GM19043 (cell line): ENCODE measurements around the gene RFESD.

ENCODE experiments used
- ATAC-seq: cut with Tn5 transposase; IDR thresholded peaks from one replicate; pipeline ENCODE4 v1.9.1; 2021; ENCODE audit warnings: low read depth; ENCODE audit not compliant: unreplicated experiment

The RFESD gene

GRCh38 chr5:95660060-95660459 is 13.5 kb downstream of the RFESD start:
- ATAC-seq: no peak

GRCh38 chr5:95662946-95663345 is 16.4 kb downstream of the RFESD start:
- ATAC-seq: no peak

- no peak for ATAC-seq
These were observed 17.7 kb downstream of the RFESD start for GRCh38 chr5:95664204-95664786.

- ATAC-seq: no peak
These were observed 20.6 kb downstream of the RFESD start for GRCh38 chr5:95667061-95667618.

- no peak for ATAC-seq
These were observed 21.1 kb downstream of the RFESD start for GRCh38 chr5:95667678-95668077.

GRCh38 chr5:95668216-95668615 is 21.6 kb downstream of the RFESD start:
- ATAC-seq: no peak

GRCh38 chr5:95668728-95669127 is 22.2 kb downstream of the RFESD start:
- ATAC-seq: no peak

- ATAC-seq: no peak
These were observed 23.0 kb downstream of the RFESD start for GRCh38 chr5:95669540-95669939.

- no peak for ATAC-seq
These were observed 23.4 kb downstream of the RFESD start for GRCh38 chr5:95669985-95670384.

GRCh38 chr5:95670568-95670967 is 24.0 kb downstream of the RFESD start:
- ATAC-seq: no peak

- ATAC-seq: no peak
These were observed 25.2 kb downstream of the RFESD start for GRCh38 chr5:95671826-95672225.

GRCh38 chr5:95672641-95673040 is 26.1 kb downstream of the RFESD start:
- no peak for ATAC-seq

GRCh38 chr5:95673081-95673480 is 26.5 kb downstream of the RFESD start:
- ATAC-seq: no peak

GRCh38 chr5:95682891-95683290 is 36.3 kb downstream of the RFESD start, which contains the start of gene SPATA9:
TSS of gene SPATA9 (minus strand) at chr5:95682991. CDS start at chr5:95682854, 137 bp downstream.
- no peak for ATAC-seq

GRCh38 chr5:95684361-95684760 is 37.8 kb downstream of the RFESD start:
- no peak for ATAC-seq

- no peak for ATAC-seq
These were observed 40.1 kb downstream of the RFESD start for GRCh38 chr5:95686651-95687050.

GRCh38 chr5:95689680-95690079 is 43.1 kb downstream of the RFESD start:
- ATAC-seq: no peak

GRCh38 chr5:95690333-95690732 is 43.8 kb downstream of the RFESD start:
- no peak for ATAC-seq

- ATAC-seq: no peak
These were observed 51.5 kb downstream of the RFESD start for GRCh38 chr5:95697781-95698681.

- no peak for ATAC-seq
These were observed 52.8 kb downstream of the RFESD start for GRCh38 chr5:95699337-95699736.

GRCh38 chr5:95701074-95701473 is 54.5 kb downstream of the RFESD start:
- no peak for ATAC-seq

GRCh38 chr5:95704150-95704549 is 57.6 kb downstream of the RFESD start:
- ATAC-seq: no peak
